GM12873 (cell line): Measurements from ENCODE around the gene CEP112.

ENCODE experiments used
- CTCF ChIP-seq: IDR thresholded peaks from 2 replicates; pipeline ENCODE4 v1.5.1; 2012; ENCODE audit warnings: low read depth, mild to moderate bottlenecking, moderate library complexity, low read length, control low read depth; ENCODE audit not compliant: insufficient read depth; ENCODE audit errors: missing control alignments

Gene CEP112

DNA sequence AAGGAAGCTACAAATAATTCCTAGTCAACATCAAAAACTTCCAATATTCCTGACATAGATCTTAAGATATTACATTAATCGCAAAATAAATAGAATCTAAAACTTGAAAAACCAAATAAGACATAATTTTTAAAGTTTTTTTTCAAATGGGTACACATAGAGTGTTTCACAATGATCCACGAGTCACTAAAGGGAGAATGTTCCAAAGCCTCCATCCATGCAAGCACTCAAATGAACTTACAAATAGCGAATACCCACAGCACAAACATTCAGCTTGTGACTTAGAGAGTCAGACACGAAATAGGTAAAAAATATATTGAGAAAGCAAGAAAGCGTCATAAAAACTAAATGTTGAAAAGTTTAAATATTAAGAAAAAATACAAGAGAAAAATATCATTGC, 65.7 kb downstream of the CEP112 start:
- no peak for TF ChIP-seq CTCF

DNA sequence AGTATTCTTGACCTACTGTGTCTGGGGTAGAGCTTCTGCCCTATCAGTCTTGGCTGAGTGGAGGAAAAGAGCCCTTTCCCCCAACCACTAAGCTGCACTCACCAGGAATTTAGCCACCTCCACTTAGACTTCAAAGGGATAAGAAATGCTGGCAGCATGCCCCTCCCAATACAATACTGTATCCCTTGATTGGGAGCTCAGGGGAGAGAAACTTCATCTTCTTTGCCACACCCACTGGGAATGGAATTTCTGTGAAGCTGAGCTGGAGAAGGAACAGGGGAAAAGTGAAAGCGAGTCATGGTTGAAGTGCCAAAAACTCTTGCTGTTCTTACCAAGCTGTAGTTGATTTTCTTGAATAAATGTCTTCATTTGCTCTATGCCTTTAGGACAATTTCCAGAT, 68.8 kb downstream of the CEP112 start:
- no peak for TF ChIP-seq CTCF

DNA sequence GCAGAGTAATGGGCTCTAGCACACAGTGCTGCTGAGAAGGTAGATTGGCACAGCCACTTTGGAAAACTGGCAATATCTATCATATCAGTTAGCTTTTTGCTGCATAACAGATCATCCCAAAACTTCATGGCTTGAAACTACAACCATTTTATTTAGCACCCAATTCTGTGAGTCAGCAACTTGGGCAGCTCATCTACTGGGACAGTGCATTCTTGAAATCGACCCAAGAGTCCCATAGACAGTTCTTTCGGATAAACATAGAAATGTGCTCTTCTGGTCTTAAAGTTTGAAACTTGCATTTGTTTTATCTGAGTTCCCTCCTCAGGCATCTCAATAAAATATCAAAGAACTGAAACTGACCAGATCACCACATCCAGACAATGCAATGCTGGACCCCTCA, 76.7 kb downstream of the CEP112 start:
- no peak for TF ChIP-seq CTCF

- no peak for TF ChIP-seq CTCF
These were observed 77.3 kb downstream of the CEP112 start for GRCh38 chr17:66114609-66115008.

DNA sequence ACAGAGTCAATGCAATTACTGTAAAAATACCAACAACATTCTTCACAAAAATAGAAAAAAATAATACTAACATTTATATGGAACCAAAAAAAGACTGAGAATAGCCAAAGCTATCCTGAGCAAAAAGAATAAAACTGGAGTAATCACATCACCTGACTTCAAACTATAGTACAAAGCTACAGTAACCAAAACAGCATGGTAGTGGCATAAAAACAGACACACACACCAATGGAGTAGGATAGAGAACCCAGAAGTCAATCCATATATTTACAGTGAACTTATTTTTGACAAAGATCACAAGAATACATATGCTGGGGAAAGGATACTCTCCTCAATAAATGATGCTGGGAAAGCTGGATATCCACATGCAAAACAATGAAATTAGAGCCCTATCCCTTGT, 84.2 kb downstream of the CEP112 start:
- TF ChIP-seq CTCF, result no peak

DNA sequence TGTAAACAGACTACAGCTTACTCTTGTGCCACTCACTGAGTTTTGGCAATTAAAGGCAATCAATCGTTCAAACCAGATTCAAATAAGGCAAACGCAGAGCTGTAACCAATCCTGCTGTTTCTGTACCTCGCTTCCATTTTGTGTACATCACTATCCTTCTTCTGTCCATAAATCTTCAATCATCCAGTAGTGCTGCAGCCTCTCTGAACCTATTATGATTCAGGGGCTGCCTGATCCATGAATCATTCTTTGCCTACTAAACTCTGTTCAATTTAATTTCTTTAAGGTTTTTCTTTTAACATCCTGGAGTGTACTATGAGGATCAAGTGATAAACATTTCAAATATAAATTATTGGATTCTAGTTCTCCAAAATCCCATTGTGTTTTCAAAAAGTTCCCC, 93.9 kb downstream of the CEP112 start:
- TF ChIP-seq CTCF, result no peak

GRCh38 chr17:66094727-66095126, 97.2 kb downstream of the CEP112 start:
- no peak for TF ChIP-seq CTCF
